ENCODE measurements around the gene PLCE1. TPM values are rescaled to one million over a fixed set of nuclear protein-coding genes. Genes with fewer than 3 reads are reported as not detected.
"Not testable (repeated sequence)": the region's sequence is repeated elsewhere in the genome, so short reads cannot be mapped to it uniquely, and the experiment has no call there.

The PLCE1 gene
- total RNA-seq, 2 donors from 2014 or later = 22.5 to 28.1 TPM

DNA sequence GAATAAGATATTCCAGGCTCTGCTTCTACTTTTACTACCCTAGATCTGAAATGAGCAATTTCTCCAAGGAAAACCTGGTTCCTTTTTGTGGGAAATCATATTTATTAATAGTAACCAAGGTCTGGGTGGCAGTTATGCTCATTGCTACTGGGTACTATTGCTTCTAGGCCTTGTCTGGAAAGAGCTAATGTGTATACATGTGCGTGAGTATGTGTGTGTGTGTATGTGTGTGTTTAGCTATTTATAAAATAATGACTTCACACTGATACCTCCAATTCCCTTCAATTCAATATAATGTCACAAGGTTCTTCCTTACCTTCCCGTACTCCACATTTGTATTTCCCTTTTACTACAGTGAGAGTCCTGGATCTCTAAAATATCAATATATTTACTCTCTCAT is 26.0 kb upstream of the PLCE1 start:
- Histone ChIP-seq H3K4me1 (peaks cover 0 to 10% of the 10 kb centered on the region in 2 donors), H3K27me3 (no peaks in the 10 kb centered on the region), H3K27ac (no peak overlapping the region), H3K9me3 (no peaks in the 10 kb centered on the region), H3K36me3 (no peaks in the 10 kb centered on the region), H3K4me3 (no peak overlapping the region)
- TF ChIP-seq, protein P1, sequence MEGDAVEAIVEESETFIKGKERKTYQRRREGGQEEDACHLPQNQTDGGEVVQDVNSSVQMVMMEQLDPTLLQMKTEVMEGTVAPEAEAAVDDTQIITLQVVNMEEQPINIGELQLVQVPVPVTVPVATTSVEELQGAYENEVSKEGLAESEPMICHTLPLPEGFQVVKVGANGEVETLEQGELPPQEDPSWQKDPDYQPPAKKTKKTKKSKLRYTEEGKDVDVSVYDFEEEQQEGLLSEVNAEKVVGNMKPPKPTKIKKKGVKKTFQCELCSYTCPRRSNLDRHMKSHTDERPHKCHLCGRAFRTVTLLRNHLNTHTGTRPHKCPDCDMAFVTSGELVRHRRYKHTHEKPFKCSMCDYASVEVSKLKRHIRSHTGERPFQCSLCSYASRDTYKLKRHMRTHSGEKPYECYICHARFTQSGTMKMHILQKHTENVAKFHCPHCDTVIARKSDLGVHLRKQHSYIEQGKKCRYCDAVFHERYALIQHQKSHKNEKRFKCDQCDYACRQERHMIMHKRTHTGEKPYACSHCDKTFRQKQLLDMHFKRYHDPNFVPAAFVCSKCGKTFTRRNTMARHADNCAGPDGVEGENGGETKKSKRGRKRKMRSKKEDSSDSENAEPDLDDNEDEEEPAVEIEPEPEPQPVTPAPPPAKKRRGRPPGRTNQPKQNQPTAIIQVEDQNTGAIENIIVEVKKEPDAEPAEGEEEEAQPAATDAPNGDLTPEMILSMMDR (IDR thresholded peaks at IDR 0.05) = no peak
- DNase-seq (ENCODE audit: low spot score) = no peak

DNA sequence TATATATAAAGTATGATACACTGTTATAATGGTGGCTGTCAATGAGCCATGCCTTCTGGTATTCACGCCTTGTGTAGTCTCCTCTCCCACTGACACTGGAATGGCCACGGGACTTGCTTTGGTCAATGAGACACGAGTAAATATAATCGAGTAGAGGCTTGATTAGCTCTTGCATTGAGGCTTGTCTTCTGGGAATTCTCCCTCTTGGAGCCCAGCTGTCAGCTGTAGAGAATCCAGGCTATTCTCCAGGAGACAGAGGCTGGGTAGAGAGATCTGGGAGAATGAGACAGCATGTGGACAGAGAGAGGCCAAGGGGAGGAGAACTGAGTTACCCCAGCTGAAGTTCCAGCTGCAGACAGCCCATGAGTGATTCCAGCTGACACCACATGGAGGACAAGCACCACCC is 25.2 kb upstream of the PLCE1 start:
- no peak for DNase-seq (ENCODE audit: low spot score)

GRCh38 chr10:93970433-93971010 is 23.2 kb upstream of the PLCE1 start:
- H3K27me3 ChIP-seq; H3K4me1 ChIP-seq; H3K36me3 ChIP-seq; H3K27ac ChIP-seq; H3K9me3 ChIP-seq; H3K4me3 ChIP-seq; DNase-seq (ENCODE audit: low spot score): not testable (repeated sequence)

More for the DNA sequence above, 25.2 kb upstream of the PLCE1 start:
- no peak overlapping the region for H3K4me3 ChIP-seq
- H3K4me1 ChIP-seq = peaks cover 0 to 2% of the 10 kb centered on the region in 2 donors
- H3K36me3 ChIP-seq = no peaks in the 10 kb centered on the region
- no peak overlapping the region for H3K27ac ChIP-seq
- no peaks in the 10 kb centered on the region for H3K27me3 ChIP-seq
- TF ChIP-seq, protein P1 (IDR thresholded peaks at IDR 0.05) = no peak
- H3K9me3 ChIP-seq = no peaks in the 10 kb centered on the region

DNA sequence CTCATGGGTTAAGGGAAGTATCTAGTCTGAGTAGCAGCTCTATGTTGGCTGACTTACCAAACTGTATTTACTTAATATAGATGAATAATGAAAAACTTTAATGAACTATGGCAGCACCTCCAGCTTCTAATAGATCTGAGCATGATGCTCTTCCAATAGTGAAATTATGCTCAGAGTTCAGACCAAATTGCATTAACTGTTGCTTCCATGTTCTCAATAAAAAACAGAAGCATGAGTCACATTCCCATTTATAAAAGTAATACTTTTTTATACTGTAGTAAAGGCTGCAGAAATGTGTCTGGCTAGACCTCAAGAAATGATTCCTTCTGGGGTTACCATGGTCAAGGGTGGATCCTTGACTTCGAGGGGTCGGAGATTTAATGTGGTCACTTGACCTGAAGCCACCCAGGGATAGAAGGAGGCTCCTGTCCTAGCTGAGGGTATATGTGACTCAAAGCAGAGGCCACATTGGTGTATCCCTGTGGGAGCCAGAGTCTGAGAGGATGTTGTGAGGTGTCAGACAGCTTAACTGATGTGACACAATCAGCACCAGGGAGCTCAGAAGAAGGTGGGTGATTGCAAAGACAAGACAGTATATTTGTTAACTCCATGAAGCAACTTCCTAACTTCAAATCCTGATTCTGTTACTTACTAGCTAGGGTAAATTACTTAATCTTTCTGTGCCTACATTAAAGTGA is 19.8 kb upstream of the PLCE1 start:
- no peaks in the 10 kb centered on the region for H3K9me3 ChIP-seq
- no peaks in the 10 kb centered on the region for H3K27me3 ChIP-seq
- TF ChIP-seq, protein P1 (IDR thresholded peaks at IDR 0.05) = no peak

GRCh38 chr10:93977442-93977841 is 16.3 kb upstream of the PLCE1 start:
- Histone ChIP-seq H3K4me3 (no peak overlapping the region), H3K27ac (no peak overlapping the region), H3K9me3 (no peaks in the 10 kb centered on the region), H3K36me3 (no peaks in the 10 kb centered on the region), H3K27me3 (no peaks in the 10 kb centered on the region), H3K4me1 (no peaks in the 10 kb centered on the region)
- no peak for DNase-seq (ENCODE audit: low spot score)
- TF ChIP-seq, protein P1 (IDR thresholded peaks at IDR 0.05) = no peak

More for the DNA sequence above, 19.8 kb upstream of the PLCE1 start:
- no peak overlapping the region for H3K4me3 ChIP-seq
- no peaks in the 10 kb centered on the region for H3K36me3 ChIP-seq
- H3K27ac ChIP-seq = no peak overlapping the region
- DNase-seq (ENCODE audit: low spot score) = no peak
- H3K4me1 ChIP-seq = no peaks in the 10 kb centered on the region

- TF ChIP-seq, protein P1 (IDR thresholded peaks at IDR 0.05) = no peak
These were observed 13.2 kb upstream of the PLCE1 start for GRCh38 chr10:93980486-93980885.

More at GRCh38 chr10:93980486-93980885, 13.2 kb upstream of the PLCE1 start:
- Histone ChIP-seq H3K27ac (no peak overlapping the region), H3K27me3 (no peaks in the 10 kb centered on the region), H3K4me3 (no peak overlapping the region), H3K9me3 (no peaks in the 10 kb centered on the region), H3K4me1 (no peaks in the 10 kb centered on the region), H3K36me3 (no peaks in the 10 kb centered on the region)
- DNase-seq (ENCODE audit: low spot score) = no peak

All from right atrium auricular region (tissue), 2 donors.